Measurements from ENCODE around the gene LIF. TPM values are rescaled to one million over a fixed set of nuclear protein-coding genes. Genes with fewer than 3 reads are reported as not detected.

The LIF gene
- total and polyA plus RNA-seq, 2 experiments from 2014 or later = 8.2 to 13.4 TPM

DNA sequence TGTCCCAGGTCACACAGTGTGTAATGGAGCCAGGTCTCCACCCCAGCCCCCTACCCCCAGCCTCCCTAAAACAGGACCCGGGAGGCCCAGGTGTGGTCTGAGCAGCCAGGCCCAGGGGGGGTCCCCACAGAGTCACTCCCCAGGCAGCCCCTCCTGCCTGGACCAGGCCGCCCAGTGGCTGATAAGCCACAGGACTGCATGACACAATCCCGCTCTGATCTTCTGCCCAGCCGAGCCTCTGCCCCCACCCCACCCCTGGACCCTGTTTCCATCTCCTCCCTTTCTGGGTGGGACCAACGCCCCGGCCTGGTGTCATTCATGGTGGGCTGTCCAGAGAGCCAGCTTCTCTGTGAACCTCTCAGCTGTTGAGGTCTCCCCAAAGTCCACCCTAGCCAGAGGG lies 7.8 kb upstream of the LIF start:
- no peaks in the 10 kb centered on the region for H3K9me2 ChIP-seq (replicated peaks; ENCODE audit: insufficient read depth)
- H3K9me3 ChIP-seq (ENCODE audit: low read depth) = no peaks in the 10 kb centered on the region
- peaks cover 29% of the 10 kb centered on the region for H3K4me1 ChIP-seq (ENCODE audit: insufficient read depth)
- TF ChIP-seq, protein P1, sequence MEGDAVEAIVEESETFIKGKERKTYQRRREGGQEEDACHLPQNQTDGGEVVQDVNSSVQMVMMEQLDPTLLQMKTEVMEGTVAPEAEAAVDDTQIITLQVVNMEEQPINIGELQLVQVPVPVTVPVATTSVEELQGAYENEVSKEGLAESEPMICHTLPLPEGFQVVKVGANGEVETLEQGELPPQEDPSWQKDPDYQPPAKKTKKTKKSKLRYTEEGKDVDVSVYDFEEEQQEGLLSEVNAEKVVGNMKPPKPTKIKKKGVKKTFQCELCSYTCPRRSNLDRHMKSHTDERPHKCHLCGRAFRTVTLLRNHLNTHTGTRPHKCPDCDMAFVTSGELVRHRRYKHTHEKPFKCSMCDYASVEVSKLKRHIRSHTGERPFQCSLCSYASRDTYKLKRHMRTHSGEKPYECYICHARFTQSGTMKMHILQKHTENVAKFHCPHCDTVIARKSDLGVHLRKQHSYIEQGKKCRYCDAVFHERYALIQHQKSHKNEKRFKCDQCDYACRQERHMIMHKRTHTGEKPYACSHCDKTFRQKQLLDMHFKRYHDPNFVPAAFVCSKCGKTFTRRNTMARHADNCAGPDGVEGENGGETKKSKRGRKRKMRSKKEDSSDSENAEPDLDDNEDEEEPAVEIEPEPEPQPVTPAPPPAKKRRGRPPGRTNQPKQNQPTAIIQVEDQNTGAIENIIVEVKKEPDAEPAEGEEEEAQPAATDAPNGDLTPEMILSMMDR (IDR thresholded peaks at IDR 0.05; ENCODE audit: poor library complexity) = no peak
- TF ChIP-seq EZH2 (IDR thresholded peaks at IDR 0.05; ENCODE audit: borderline replicate concordance) (no peak), EZH2phosphoT487 (IDR thresholded peaks at IDR 0.05; ENCODE audit: low read depth, severe bottlenecking, unreplicated experiment) (no peak)
- 56% methylated on average over 4 of the region's 6 CpGs for WGBS (ENCODE audit: low lambda C conversion rate, missing lambda C conversion rate)
- no peak overlapping the region for H3K4me2 ChIP-seq
- H3K27ac ChIP-seq = peak overlapping the region; percentile 92
- DNase-seq (ENCODE audit: low spot score) = no peak
- no peak overlapping the region for H2AFZ ChIP-seq
- H3K36me3 ChIP-seq (replicated peaks; ENCODE audit: insufficient read depth, low read depth) = no peaks in the 10 kb centered on the region
- H3K27me3 ChIP-seq = no peaks in the 10 kb centered on the region
- H3K4me3 ChIP-seq = no peak overlapping the region
- no peaks in the 10 kb centered on the region for H4K20me1 ChIP-seq (ENCODE audit: insufficient read depth, poor library complexity, severe bottlenecking)
- no peaks in the 10 kb centered on the region for H3K79me2 ChIP-seq

DNA sequence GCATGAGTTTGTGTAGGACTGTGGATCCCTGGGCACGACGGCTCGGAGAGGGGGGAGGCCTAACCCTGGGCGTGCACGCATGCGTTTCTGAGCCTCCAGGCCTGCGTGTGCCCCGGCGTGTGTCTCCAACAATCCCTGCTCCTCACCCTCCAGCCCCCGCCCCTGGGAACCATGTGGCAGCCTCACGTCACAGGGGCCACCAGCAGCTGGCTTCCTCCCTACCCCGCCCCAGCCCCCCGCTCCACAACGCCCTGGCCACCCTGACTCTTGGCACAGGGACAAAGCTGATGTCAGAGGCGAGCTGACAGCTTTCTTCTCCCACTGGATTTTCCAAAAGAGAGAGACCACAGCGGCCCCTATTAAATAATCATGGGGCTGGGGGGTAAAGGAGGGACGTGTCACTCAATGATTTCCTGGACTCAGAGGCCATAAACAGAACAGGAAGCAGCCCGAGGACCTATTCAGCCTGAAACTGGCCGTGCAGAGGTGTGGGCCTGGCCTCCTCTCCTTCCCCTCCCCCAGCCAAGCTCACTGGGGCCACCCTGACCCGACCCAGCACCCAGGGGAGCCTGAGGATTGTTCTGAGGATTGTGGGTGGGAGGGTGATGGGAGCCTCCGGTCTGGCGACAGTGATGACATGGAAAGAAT lies 6.8 kb upstream of the LIF start:
- 47% methylated on average over 11 of the region's 22 CpGs for WGBS (ENCODE audit: low lambda C conversion rate, missing lambda C conversion rate)
- Histone ChIP-seq H4K20me1 (ENCODE audit: insufficient read depth, poor library complexity, severe bottlenecking) (no peaks in the 10 kb centered on the region), H3K9me2 (replicated peaks; ENCODE audit: insufficient read depth) (no peaks in the 10 kb centered on the region), H3K79me2 (no peaks in the 10 kb centered on the region), H3K4me2 (peak overlapping the region; percentile 50), H3K4me1 (ENCODE audit: insufficient read depth) (peaks cover 35% of the 10 kb centered on the region), H3K27me3 (no peaks in the 10 kb centered on the region), H3K9me3 (ENCODE audit: low read depth) (no peaks in the 10 kb centered on the region), H3K27ac (peak overlapping the region; percentile 92), H3K36me3 (replicated peaks; ENCODE audit: insufficient read depth, low read depth) (no peaks in the 10 kb centered on the region), H3K4me3 (no peak overlapping the region), H2AFZ (no peak overlapping the region)
- DNase-seq (ENCODE audit: low spot score) = peak; percentile 77
- TF ChIP-seq EZH2phosphoT487 (IDR thresholded peaks at IDR 0.05; ENCODE audit: low read depth, severe bottlenecking, unreplicated experiment) (no peak), EZH2 (IDR thresholded peaks at IDR 0.05; ENCODE audit: borderline replicate concordance) (no peak)
- TF ChIP-seq, protein P1 (IDR thresholded peaks at IDR 0.05; ENCODE audit: poor library complexity) = no peak

DNA sequence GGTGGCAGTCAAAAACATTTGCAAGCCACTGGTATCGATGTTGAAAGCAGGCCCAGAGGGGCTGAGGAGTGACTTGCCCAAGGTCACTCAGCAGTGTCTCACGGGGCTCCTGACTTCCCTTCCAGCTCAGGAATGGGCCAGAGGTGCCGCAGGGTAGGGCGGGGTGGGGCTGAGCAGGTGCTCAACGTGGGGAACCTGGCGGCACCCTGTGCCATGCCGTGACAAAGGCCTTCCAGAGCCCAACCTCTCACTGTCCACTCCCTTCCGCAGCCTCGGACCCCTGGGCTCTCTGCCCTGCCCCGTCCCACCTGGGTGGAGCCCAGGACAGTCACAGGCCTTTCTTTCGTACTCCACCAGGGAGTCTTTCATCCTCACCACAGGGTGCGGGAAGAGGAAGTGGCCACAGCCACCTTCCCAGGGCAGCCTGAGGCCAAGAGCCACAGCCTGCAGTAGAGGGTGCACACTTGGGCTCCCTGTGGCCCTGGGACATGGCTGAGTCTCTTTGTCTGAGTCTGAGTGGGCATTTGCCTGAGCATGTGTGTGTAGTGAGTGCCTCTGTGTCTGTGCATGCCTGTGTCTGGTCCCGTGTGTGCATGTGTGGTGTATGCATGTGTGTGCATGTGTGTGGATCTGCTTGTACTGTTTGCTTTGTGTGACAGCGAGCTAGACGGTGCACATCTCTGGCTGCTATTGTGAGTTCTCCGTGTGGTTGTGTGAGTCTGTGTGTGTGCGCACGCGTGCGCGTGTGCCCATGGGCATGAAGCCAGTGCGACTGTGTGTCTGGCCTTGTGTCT lies 6.0 kb upstream of the LIF start:
- H2AFZ ChIP-seq = no peak overlapping the region
- TF ChIP-seq EZH2 (IDR thresholded peaks at IDR 0.05; ENCODE audit: borderline replicate concordance) = no peak
- TF ChIP-seq EZH2phosphoT487 (IDR thresholded peaks at IDR 0.05; ENCODE audit: low read depth, severe bottlenecking, unreplicated experiment) = no peak
- TF ChIP-seq, protein P1 (IDR thresholded peaks at IDR 0.05; ENCODE audit: poor library complexity) = no peak

More for the DNA sequence above, 6.0 kb upstream of the LIF start:
- no peak overlapping the region for H3K4me2 ChIP-seq
- no peaks in the 10 kb centered on the region for H3K9me3 ChIP-seq (ENCODE audit: low read depth)
- H3K79me2 ChIP-seq = no peaks in the 10 kb centered on the region
- no peaks in the 10 kb centered on the region for H3K9me2 ChIP-seq (replicated peaks; ENCODE audit: insufficient read depth)
- H3K36me3 ChIP-seq (replicated peaks; ENCODE audit: insufficient read depth, low read depth) = no peaks in the 10 kb centered on the region
- H4K20me1 ChIP-seq (ENCODE audit: insufficient read depth, poor library complexity, severe bottlenecking) = no peaks in the 10 kb centered on the region
- H3K27ac ChIP-seq = peak overlapping the region; percentile 92
- H3K4me1 ChIP-seq (ENCODE audit: insufficient read depth) = peaks cover 39% of the 10 kb centered on the region
- no peaks in the 10 kb centered on the region for H3K27me3 ChIP-seq
- H3K4me3 ChIP-seq = no peak overlapping the region
- no peak for DNase-seq (ENCODE audit: low spot score)
- WGBS (ENCODE audit: low lambda C conversion rate, missing lambda C conversion rate) = 86% methylated on average over 20 of the region's 22 CpGs
